GM21390 (cell line): Measurements from ENCODE around the gene AGAP9.
"Not testable (repeated sequence)": the region's sequence is repeated elsewhere in the genome, so short reads cannot be mapped to it uniquely, and the experiment has no call there.

Source experiments
- ATAC-seq: cut with Tn5 transposase; IDR thresholded peaks from one replicate; pipeline ENCODE4 v1.9.1; 2021; ENCODE audit not compliant: unreplicated experiment

Gene AGAP9

GRCh38 chr10:47489630-47490029, 33.8 kb downstream of the AGAP9 start:
- not testable (repeated sequence) for ATAC-seq

GRCh38 chr10:47485943-47486342, 37.5 kb downstream of the AGAP9 start:
- not testable (repeated sequence) for ATAC-seq

GRCh38 chr10:47484786-47485185, 38.7 kb downstream of the AGAP9 start:
- not testable (repeated sequence) for ATAC-seq

GRCh38 chr10:47483923-47484322, 39.5 kb downstream of the AGAP9 start, which contains the start of gene ANXA8:
TSS of gene ANXA8 (minus strand) at chr10:47484115. CDS start at chr10:47483933, 182 bp downstream.
- ATAC-seq = not testable (repeated sequence)

DNA sequence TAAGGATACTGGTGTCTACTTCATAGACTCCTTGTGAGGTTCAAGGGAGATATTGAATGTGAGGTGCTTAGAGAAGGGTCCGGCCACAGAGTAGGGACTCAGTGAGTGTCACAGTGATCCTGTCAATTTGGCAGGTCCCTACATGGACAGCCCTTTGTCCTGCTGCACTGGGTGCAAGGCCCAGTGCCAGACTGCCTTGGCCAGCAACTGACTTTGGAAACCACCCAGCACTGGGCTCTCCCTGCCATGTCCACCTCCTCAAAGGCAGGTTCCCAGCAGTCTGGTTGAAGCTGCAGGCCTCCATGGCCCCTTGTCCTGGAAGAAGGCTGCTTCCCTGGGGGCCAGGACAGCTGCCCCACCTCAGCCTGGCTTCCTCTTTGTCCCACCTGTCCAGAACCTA, 41.1 kb downstream of the AGAP9 start:
- ATAC-seq = not testable (repeated sequence)

- not testable (repeated sequence) for ATAC-seq
These were observed 41.7 kb downstream of the AGAP9 start for GRCh38 chr10:47481768-47482181.

DNA sequence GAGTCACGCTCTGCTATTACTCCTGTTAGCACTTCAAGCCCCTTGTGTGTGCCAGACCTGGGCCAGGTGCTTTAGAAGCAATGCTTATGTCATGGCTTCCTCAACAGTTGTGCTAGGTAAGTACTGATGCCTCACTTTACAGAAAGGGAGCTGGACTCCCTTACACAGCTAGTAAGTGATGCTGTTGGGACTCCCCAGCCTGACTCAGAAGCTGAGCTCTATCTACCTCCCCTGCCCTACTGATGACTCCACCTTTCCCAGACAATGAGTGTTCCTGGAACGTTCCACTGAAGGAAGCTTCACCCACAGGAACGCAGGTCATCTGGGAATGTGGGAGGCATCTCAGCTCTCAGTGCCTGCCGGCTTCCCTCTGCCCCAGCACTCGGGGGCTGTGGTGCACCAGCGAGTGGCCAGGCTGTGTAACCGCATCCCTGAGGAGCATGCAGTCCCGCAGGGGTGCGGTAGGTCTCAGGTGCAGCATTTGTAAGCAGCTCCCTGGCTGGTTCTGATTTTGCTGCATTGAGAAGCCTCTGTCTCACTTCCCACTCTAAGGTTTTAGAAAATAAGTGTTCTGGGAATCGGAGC, 42.2 kb downstream of the AGAP9 start:
- not testable (repeated sequence) for ATAC-seq

DNA sequence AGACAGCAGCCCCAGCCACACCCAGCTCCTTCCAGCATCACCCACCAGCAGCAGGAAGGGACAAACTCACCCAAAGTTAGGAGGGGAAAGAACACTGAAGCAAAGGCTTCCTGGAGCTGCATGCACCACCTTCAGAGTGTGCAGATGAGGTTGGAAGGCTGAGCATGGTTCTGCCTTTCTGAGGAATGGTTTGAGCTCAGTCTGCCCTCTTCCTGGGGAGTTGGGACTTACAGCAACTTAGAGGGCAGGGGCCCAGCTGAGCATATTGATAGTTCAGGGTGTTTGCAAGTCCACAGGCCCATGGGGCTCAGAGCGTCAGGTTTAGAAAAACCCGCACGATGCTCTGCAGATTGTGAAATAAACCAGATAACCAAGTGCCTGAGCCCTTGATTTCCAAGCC, 43.3 kb downstream of the AGAP9 start:
- not testable (repeated sequence) for ATAC-seq

GRCh38 chr10:47478114-47478513, 45.3 kb downstream of the AGAP9 start:
- not testable (repeated sequence) for ATAC-seq

DNA sequence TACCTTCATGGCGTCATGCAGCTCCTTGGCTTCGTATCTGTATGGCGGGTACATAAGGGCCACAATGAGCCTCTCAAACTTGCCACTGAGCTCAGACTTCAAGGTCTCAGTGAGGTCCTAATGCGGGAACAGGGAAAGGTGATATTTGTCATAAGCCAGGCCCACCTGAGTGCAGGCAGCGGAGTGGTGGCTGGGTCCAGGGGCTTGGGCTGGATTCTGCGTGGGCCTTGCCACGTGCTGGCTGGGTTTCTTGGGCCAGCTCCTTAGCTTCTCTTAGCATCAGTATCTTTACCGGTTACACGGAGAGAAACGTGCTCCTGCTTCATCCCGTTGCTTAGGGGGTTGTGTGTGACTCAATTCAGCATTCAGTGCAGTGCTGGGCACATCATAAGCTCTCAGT, 46.4 kb downstream of the AGAP9 start:
- ATAC-seq = not testable (repeated sequence)

DNA sequence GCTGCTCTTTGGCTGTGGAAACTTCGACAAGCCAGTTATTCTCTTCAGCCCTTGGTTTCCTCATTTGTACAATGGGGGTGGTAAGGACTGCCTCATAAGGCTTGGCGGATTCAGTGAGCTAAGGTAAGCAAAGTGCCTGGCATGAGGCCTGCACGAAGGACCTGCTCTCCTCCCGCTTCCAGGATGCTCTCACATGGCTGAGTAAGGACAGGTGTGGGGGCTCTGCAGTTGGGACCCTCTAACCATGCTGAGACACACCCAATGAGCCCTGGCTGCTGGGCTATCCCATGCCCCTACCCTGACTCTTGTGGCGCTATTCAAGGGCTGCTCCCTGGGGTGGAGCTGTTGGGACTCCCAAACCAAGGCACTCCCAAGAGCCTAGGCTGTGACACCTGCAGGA, 48.3 kb downstream of the AGAP9 start:
- not testable (repeated sequence) for ATAC-seq

DNA sequence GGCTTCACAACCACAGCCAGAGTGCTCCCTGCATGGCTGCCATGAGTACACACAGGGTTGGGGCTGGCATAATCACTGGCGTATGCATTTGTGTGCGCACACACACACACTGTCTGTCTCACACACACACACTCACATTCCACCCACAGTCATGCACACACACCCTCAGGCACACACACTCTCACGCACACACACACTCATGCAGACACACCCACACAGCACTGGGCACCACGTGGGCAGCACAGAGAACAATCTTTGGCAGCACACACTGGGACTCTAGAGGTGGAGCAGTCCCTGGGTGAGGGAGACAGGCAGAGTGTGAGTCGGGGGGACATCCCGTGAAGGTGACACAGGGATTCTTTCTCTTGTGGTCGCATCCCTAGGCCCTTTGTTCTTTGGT, 49.9 kb downstream of the AGAP9 start:
- not testable (repeated sequence) for ATAC-seq

- ATAC-seq = peak; percentile 61
These were observed 50.8 kb downstream of the AGAP9 start for GRCh38 chr10:47472647-47473046.

GRCh38 chr10:47472072-47472471, 51.4 kb downstream of the AGAP9 start:
- ATAC-seq = not testable (repeated sequence)

DNA sequence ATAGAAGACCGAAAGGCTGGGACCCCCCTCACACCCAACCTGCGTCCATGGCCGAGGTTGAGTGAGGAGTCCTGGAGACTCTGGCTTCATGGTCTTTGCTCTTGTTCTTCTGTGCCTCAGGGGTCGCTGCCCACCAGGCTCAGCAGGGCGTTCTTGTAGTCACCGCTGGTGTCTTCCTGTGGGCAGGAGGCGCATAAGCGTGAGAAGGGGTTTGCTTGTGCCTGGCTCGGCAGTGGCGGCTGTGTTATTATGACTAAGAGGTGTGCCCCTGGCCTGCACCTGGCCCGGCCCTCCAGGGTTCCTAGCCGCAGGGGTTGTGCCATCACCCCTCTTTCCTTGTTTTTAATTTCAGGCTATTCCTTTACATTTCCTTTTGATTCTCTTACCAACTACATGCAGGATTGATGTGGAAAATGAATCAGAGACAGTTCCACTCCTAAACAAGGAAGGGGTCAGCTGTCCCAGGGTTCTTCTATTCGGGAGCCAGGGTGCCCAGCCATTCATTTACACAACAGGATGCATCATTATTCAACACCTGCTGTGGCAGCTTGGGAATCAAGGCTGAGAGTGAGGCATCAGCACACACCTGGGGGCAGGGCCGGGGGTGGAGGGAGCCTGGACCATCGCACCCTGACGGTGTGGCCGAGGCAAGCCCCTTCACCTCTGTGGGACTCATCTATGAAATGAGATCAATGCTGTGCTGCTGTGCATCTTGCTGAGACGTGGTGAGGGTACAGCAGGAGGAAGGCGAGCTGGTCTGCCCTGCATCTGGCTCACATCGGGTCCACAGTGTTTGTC, 54.5 kb downstream of the AGAP9 start:
- ATAC-seq = not testable (repeated sequence)

DNA sequence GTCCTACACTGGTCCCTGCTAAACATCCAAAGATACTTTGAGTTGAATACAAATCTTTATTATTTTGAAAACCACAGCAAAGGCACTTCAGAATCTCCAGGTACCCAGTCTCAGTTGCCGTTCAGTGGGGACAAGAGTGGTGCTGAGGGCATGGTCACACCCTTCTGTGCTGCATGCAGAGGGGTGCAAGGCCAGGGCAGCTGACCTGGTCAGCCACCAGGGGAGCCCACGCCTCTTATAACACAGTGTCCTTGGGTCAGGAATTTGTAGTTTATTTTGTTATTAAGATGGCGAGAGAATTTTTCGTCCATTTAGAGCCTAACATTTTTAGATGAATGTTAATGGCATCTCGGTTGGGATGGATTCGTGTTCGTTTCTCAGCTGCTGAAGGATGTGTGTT, 55.5 kb downstream of the AGAP9 start:
- ATAC-seq = not testable (repeated sequence)

DNA sequence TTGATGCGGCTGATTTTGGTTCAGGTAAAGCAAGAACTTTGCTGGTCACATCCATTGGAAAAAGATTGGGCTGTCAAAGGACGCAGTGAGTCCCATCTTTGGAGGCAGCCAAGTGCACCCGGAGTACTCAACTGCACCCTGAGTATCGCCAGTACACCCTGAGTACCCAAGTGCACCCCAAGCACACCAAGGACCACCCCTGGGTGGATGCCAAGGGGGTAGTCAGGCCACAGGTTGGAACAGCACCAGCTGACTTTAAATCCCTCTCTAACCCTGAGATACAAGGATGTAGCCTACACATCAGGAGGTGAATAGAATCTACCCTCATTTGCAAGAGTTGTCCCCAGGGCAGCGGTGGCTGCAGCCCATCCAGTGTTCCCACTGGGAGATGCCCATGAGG, 56.0 kb downstream of the AGAP9 start:
- not testable (repeated sequence) for ATAC-seq

DNA sequence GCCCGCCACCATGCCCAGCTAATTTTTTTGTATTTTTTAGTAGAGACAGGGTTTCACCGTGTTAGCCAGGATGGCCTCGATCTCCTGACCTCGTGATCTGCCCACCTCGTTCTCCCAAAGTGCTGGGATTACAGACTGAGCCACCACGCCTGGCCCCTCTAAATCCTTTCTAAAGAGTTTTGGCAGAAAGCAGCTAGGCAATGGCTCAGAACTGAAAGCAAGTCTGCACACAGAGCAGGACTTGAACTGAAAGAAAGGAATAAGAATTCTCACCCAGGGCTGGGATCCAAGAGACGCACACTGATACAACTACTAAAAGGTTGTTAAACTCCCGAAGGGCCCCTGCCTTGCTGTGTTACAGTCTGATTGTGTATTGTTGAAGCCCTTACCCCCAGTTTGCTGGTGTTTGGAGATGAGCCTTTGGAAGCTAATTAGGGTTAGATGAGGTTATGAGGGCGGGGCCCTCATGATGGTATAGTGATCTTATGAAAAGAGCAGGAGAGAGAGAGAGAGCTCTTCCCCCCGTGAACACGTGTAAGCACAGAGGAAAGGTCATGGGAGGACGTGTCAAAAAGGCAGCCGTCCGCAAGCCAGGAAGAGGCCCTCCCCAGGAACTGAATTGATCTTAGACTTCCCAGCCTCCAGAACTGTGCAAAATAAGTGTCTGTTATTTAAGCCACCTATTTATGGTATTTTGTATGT, 58.1 kb downstream of the AGAP9 start:
- ATAC-seq = not testable (repeated sequence)

DNA sequence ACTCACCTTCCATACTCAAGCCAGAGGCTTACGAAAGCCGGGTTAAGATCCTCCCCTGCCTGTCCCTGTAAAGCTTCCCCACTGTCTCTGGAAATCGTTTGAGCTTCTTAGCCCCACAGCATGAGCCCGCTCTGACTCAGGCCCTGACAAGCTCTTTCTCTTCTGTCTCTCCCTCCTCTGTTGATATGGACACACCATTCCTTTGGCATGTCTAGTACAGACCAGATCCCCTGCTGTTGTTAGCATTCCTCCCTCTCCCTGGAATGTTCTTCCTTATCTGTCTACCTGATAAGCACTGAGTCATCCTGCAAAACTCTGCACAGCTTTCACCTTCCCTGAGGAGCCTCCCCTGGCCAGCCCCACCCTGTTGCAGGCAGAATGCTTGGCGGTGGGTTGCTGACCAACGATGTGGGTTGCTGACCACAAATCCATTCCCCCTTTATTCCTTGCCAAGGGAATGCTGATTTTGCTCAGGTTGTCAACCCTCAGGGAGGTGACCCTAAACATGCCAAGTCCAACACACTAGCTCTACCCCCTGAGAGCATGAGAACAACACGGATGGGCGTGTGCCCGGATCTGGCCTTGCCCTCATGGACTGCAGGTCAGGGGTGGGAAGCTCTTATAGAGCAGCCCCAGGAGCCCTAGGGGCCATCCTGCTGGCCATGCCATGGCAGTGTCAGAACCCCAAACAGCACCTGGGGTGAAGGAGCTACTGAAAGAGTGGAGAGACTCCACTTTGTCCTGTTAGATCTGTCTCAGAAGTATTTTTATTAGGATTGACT, 60.7 kb downstream of the AGAP9 start:
- ATAC-seq = not testable (repeated sequence)

- not testable (repeated sequence) for ATAC-seq
These were observed 62.2 kb downstream of the AGAP9 start for GRCh38 chr10:47461261-47461687.
